Body of pancreas (tissue), 4 donors: Measurements from ENCODE around the gene FAM107A.

ENCODE experiments used
- POLR2A ChIP-seq, 3 donors: fragments of 450-650 bp; IDR thresholded peaks; one replicate each; pipeline ENCODE4 v1.6.1; 2016; ENCODE audit warnings: antibody characterized with exemption in 3 of 3, mild to moderate bottlenecking in 2 of 3
- TF ChIP-seq, protein P1 (sequence below), 7 experiments: fragments of 450-650 bp in 4 of 7; fragments of 200-600 bp in 3 of 7; sonication (generic) in 3 of 7; IDR thresholded peaks; one replicate each; pipeline ENCODE4 v1.5.1; 2016 to 2019; ENCODE audit warnings: antibody characterized with exemption in 7 of 7

DNA sequence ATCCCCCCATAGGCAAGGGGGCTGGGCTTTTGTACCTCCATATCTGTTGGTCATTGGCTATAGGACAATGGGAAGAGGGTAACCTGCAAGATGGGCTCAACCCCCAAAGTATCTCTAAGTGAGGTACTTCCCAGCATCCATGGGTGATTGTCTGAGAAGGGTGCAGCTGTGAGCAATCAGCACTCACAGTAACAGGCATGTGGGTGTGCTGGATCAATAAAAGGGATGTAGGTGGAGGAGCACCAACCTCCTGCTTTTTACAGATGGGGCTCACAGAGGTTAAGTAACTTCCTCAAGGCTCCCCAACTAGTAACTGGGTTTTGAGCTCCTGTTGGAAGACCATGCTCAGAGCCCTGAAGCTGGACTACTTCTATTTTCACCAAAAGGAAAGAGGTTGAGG, 26.4 kb upstream of the FAM107A start:
- TF ChIP-seq, protein P1, sequence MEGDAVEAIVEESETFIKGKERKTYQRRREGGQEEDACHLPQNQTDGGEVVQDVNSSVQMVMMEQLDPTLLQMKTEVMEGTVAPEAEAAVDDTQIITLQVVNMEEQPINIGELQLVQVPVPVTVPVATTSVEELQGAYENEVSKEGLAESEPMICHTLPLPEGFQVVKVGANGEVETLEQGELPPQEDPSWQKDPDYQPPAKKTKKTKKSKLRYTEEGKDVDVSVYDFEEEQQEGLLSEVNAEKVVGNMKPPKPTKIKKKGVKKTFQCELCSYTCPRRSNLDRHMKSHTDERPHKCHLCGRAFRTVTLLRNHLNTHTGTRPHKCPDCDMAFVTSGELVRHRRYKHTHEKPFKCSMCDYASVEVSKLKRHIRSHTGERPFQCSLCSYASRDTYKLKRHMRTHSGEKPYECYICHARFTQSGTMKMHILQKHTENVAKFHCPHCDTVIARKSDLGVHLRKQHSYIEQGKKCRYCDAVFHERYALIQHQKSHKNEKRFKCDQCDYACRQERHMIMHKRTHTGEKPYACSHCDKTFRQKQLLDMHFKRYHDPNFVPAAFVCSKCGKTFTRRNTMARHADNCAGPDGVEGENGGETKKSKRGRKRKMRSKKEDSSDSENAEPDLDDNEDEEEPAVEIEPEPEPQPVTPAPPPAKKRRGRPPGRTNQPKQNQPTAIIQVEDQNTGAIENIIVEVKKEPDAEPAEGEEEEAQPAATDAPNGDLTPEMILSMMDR (IDR thresholded peaks at IDR 0.05) = no peak
- no peak for TF ChIP-seq POLR2A (IDR thresholded peaks at IDR 0.05)
